AG10803 (cell line): ENCODE measurements around the gene NDUFA7.

Experiments
- DNase-seq: peaks from one replicate; pipeline ENCODE4 v3.0.0; 2010; ENCODE audit warnings: low read depth
- H3K4me3 ChIP-seq: 2 replicates; pipeline ENCODE4 v1.5.1; 2011; ENCODE audit warnings: mild to moderate bottlenecking, low read length, control low read depth
- TF ChIP-seq, protein P1 (sequence below): conservative IDR thresholded peaks from 2 replicates; pipeline ENCODE4 v1.5.1; 2011; ENCODE audit warnings: mild to moderate bottlenecking, low read length, control low read depth, inconsistent platforms

NDUFA7 gene

GRCh38 chr19:8336660-8337059 is 15.5 kb upstream of the NDUFA7 start:
- H3K4me3 ChIP-seq = no peak overlapping the region
- TF ChIP-seq, protein P1, sequence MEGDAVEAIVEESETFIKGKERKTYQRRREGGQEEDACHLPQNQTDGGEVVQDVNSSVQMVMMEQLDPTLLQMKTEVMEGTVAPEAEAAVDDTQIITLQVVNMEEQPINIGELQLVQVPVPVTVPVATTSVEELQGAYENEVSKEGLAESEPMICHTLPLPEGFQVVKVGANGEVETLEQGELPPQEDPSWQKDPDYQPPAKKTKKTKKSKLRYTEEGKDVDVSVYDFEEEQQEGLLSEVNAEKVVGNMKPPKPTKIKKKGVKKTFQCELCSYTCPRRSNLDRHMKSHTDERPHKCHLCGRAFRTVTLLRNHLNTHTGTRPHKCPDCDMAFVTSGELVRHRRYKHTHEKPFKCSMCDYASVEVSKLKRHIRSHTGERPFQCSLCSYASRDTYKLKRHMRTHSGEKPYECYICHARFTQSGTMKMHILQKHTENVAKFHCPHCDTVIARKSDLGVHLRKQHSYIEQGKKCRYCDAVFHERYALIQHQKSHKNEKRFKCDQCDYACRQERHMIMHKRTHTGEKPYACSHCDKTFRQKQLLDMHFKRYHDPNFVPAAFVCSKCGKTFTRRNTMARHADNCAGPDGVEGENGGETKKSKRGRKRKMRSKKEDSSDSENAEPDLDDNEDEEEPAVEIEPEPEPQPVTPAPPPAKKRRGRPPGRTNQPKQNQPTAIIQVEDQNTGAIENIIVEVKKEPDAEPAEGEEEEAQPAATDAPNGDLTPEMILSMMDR = no peak
- no peak for DNase-seq

- no peak for DNase-seq
- TF ChIP-seq, protein P1 = no peak
These were observed 14.9 kb upstream of the NDUFA7 start for GRCh38 chr19:8336072-8336569.

DNA sequence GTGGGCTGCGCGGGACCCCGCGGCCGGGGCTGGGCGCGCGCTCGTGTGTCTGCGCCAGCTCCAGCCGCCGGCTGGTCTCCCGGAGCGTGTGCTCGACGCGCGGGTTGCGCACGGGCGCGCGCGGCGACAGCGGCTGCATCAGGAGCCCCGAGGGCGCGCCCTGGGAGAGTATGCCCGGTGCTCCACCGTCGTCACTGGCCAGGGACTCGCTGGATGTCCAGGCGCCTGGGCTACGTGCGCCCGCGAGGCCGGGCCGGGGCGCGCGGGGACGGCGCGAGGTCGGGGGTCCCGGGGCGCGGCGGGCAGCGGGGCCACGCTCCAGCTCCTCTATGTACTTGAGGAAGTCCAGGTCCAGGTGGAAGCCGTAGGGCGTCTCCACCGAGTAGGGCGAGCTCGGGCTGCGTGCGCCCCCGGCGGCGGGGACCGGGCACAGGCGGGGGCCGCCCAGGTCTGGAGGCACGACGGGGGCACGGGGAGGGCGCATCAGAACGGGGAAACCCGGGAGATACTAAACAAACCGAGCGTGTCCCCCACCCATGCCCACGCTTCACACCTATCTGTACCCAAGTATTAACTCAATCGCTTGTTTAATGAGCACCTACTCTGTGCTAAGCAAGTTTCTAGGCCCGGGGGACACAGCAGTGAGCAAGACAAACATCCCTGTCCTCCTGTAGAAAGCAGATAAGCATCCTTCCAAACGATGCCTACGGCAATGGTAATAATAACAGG is 14.3 kb upstream of the NDUFA7 start:
- no peak for DNase-seq
- TF ChIP-seq, protein P1 = no peak
- no peak overlapping the region for H3K4me3 ChIP-seq

More at GRCh38 chr19:8336072-8336569, 14.9 kb upstream of the NDUFA7 start:
- no peak overlapping the region for H3K4me3 ChIP-seq

DNA sequence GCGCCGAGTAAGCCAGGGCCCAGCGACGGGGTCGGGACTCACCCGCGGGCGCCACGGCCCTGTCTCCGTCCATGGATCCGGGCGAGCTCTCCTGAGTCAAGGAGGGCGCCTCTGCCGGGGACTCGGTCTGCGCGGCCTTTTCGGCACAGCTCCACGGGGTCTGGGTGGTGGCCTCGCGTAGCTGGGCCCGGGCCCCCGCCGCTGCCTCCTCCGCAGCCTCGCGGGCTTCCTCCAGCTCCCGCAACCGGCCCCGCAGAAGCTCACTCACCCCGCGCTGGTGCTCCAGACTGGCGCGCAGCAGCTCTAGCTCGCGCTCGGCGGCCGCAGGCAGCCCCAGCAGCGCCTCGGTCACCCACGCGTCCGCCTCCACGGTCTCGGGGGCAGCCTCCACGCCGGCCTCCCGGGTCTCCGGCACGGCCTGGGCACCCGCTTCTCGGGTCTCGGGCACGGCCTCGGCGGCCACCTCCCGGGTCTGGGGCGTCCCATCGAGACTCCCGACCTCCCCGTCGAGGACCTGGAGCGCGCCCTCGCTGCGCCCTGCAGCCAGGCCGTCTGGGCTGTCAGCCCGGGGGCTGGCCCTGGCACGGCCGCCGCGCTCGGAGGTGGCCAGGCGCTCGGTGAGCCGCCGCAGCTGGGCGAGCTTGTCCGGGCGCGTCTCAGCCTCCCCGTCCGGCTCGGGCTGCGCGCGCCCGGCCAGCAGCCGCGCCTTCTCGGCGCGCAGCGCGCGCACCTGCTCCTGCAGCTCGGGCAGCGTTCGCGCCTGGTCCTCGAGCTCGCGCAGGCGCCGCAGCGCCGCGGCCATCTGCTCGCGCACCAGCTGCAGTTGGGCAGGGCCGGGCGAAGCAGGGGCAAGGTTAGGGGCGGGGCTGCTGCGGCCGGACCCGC is 13.5 kb upstream of the NDUFA7 start:
- peak; percentile 34 for DNase-seq
- TF ChIP-seq, protein P1 = no peak
- H3K4me3 ChIP-seq = no peak overlapping the region

GRCh38 chr19:8333767-8334457 is 12.7 kb upstream of the NDUFA7 start:
- TF ChIP-seq, protein P1 = no peak

DNA sequence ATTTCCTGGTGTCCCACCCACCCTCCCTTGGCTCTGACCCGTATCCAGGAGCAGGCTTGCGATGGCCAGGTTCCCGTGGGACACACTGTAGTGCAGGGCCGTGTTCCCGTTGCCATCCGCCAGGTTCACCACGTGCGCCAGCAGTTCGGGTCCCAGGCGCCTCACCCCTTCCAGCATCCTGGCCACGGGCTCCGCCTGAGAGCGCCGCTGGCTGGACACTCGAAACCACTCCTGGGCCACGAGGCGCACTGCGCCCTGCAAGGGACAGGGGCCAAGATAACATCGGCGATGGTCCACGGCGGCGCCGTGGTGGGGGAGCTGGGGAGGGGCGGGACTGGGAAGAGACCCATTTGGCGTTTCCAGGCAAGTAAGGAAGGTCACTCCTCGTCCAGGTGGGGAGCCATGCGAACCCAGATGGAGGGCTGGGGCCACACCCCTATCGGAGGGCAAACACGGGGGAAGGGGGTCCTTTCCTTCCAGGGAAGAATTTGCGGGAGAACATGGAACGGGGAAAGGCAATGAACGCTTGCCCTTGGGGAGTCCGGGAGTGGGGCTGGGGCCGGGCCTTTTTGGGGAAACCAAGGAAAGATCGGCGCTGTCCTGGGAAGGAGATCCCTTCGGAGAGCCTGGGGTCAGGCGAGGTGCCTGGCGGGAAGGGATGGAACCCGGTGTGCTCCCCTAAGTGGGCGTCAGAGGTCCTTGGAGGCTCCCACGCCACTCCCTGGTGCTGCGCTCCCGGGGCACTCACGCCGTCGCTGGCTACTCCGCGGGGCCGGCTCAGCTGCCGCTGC is 12.0 kb upstream of the NDUFA7 start:
- DNase-seq = no peak
- no peak overlapping the region for H3K4me3 ChIP-seq
- TF ChIP-seq, protein P1 = no peak

More at GRCh38 chr19:8333767-8334457, 12.7 kb upstream of the NDUFA7 start:
- no peak for DNase-seq
- H3K4me3 ChIP-seq = no peak overlapping the region
